IPS-18c (cell line): ENCODE measurements around the gene VSTM4.

ENCODE experiments used
- H3K4me3 ChIP-seq: 2 replicates; pipeline ENCODE4 v1.7.0; 2013; ENCODE audit warnings: low read depth, mild to moderate bottlenecking, low read length, moderate library complexity; ENCODE audit not compliant: insufficient read depth
- H3K9me3 ChIP-seq: one replicate; pipeline ENCODE4 v1.6.1; 2013; ENCODE audit warnings: mild to moderate bottlenecking, low read length, moderate library complexity; ENCODE audit not compliant: control insufficient read depth, insufficient read depth

The VSTM4 gene

GRCh38 chr10:48983648-48984351 is 131.5 kb downstream of the VSTM4 start:
- H3K9me3 ChIP-seq, result peaks cover 2% of the 10 kb centered on the region
- no peak overlapping the region for H3K4me3 ChIP-seq

DNA sequence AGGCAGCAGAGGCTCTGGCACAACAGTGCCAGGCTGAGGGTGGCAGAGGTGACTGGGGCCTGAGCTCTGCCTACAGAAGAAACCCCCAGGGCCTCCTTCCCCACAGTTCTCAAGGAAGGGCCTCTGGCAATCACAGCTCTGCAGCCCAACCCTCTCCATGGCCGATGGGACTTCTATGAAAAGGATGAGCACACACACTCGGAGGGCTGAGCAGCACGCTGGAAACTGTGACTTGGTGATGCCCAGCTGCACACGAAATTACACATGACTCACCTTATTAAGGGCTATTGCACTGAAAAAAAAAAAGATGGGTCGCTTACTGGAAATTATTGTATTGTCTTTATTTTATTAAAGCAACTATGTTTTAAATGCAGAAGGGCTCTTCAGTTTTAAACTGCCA is 132.7 kb downstream of the VSTM4 start:
- H3K4me3 ChIP-seq, result no peak overlapping the region
- H3K9me3 ChIP-seq, result peaks cover under 1% of the 10 kb centered on the region

- Histone ChIP-seq H3K9me3 (no peaks in the 10 kb centered on the region), H3K4me3 (no peak overlapping the region)
Measured at GRCh38 chr10:48981310-48981907, 133.9 kb downstream of the VSTM4 start.

DNA sequence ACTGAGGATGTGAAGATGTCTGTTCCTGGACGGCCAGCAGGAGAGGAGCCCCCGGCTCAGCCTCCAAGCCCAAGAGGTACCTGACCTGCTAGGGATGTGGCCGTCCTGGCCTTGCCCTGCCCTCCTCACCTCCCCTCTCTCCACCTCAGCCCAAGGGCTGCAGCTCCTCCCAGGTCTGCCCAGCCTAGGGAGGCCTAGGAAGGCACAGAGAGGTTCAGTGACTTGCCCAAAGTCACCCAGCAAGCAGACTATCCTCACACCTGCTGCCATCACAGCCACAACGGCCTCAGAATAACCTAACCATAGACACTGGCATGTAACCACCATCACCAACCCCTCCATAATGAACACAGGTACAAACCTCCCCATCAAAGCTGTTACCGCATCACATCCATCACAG is 137.0 kb downstream of the VSTM4 start:
- Histone ChIP-seq H3K9me3 (no peaks in the 10 kb centered on the region), H3K4me3 (no peak overlapping the region)

DNA sequence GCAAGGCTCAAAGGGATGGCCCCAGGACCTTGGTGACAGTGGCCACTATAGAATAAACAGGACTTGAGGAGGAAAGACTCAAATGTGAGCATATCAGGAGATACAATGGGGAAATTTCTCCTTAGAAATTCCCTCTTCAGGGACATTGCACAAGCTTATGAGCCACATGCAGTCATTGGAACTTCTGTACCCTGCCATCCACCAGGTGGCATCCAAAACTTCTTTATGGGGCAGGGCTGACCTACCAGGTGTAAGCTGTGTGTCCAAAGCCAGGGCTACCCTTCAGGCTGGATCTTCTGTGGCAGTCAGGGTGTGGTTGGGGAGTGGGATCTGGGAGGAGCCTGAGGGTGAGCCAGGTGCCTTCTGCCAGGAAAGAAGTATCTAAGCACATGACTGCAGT is 139.1 kb downstream of the VSTM4 start:
- Histone ChIP-seq H3K4me3 (no peak overlapping the region), H3K9me3 (no peaks in the 10 kb centered on the region)

DNA sequence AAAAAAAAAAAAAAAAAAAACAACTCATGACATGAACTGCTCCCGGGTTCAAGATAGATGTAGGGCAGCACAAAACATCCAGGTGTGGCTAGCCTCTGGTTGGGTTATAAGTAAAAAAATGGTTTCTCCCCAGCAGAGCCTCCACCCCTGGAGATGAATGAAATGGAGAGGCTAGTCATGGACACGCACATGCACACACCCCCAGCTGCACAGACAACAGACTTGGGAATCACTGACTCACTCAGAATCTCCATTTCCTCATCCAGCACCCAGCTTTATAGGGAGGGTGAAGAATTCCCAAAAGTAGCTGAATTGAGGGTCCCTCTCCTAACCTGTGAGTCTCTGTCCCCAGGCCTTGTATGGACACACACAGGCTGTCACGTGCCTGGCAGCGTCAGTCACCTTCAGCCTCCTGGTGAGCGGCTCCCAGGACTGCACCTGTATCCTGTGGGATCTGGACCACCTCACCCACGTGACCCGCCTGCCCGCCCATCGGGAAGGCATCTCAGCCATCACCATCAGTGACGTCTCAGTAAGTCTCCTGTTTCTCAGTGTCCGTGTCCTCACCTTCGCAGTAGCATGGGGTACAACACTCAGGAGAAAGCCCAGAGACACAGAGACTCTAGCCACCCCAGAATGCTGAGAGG is 140.7 kb downstream of the VSTM4 start:
- no peaks in the 10 kb centered on the region for H3K9me3 ChIP-seq
- H3K4me3 ChIP-seq, result no peak overlapping the region

DNA sequence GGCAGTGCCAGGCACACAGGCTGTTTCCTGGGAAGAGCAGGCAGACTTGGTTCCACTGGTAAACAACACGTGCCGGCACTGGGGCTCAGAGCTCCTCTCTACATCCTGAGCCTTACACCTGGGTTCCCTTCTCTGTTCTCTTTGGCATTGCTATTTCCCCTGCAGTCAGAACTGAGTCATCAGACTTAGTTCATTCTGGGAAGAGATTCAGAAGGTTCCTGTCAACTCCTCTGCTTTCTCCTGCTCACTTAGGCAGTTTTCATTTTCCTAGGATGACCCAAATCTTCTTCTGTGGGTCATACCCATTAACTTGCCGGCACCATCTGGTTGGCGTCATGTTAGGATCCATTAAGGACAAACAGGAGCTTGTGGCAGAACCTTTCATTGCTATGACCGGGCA is 142.3 kb downstream of the VSTM4 start:
- no peaks in the 10 kb centered on the region for H3K9me3 ChIP-seq
- no peak overlapping the region for H3K4me3 ChIP-seq

GRCh38 chr10:48970654-48971053 is 144.7 kb downstream of the VSTM4 start:
- no peaks in the 10 kb centered on the region for H3K9me3 ChIP-seq
- no peak overlapping the region for H3K4me3 ChIP-seq

- Histone ChIP-seq H3K9me3 (no peaks in the 10 kb centered on the region), H3K4me3 (no peak overlapping the region)
Measured at GRCh38 chr10:48970046-48970445, 145.3 kb downstream of the VSTM4 start.

GRCh38 chr10:48968036-48968435 is 147.3 kb downstream of the VSTM4 start:
- H3K4me3 ChIP-seq, result no peak overlapping the region
- H3K9me3 ChIP-seq, result no peaks in the 10 kb centered on the region

DNA sequence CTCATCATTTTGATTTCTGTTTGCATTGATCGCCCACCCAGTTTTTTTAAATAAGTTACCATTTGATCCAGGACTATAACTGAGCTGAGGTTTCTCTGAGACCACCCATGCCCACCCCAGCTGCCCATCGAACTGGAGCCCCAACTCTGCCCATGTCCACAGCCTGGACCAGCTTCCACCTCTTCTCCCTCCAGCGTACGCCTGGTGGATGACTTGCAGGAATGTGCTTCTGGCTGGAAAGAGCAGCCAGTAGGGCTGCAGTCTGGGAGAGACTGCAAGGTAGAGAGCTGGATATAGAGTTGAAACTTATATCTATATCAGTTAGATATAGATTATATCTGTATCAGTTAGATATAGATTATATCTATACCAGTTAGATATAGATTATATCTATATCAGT is 149.9 kb downstream of the VSTM4 start:
- no peak overlapping the region for H3K4me3 ChIP-seq
- H3K9me3 ChIP-seq, result no peaks in the 10 kb centered on the region
